CD4-positive, alpha-beta T cell (primary cell): ENCODE results near the gene DOK1. TPM values are rescaled to one million over a fixed set of nuclear protein-coding genes. Genes with fewer than 3 reads are reported as not detected.

Experiments used
- ATAC-seq: fragments of 200-7000 bp; cut with Tn5 transposase; one replicate; pipeline ENCODE4 v1.10.0; 2022; ENCODE audit warnings: mild to moderate bottlenecking; ENCODE audit not compliant: poor library complexity
- CTCF ChIA-PET: fragments of 350-600 bp; sonication (Branson Sonifier 250); formaldehyde crosslinking; loops from one replicate; lab custom pipeline; 2021; ENCODE audit warnings: antibody characterized with exemption, inconsistent platforms; lab: Charles Lee
- POLR2A ChIA-PET: fragments of 350-600 bp; sonication (Branson Sonifier 250); formaldehyde crosslinking; loops from one replicate; lab custom pipeline; 2021; ENCODE audit warnings: antibody characterized with exemption, inconsistent platforms; lab: Charles Lee
- DNase-seq, 14 experiments: peaks; one replicate each; pipeline ENCODE4 v3.0.0-alpha.2; 2013 to 2020; ENCODE audit warnings: mixed read lengths in 2 of 14
- H3K27ac ChIP-seq, 2 donors: one replicate each; pipeline versions ENCODE4 v1.5.1 to v1.7.0; 2013; ENCODE audit warnings: low read length in 2 of 2, low read depth in 1 of 2, mild to moderate bottlenecking in 1 of 2
- H3K27me3 ChIP-seq, 2 experiments: 1 replicate in 1 of 2; 2 replicates in 1 of 2; pipeline versions ENCODE4 v1.6.1 to v1.7.0; 2013; ENCODE audit warnings: low read length in 2 of 2, control low read depth in 1 of 2, mild to moderate bottlenecking in 1 of 2, moderate library complexity in 1 of 2; ENCODE audit not compliant: insufficient read depth in 2 of 2, control insufficient read depth in 1 of 2
- H3K36me3 ChIP-seq: one replicate; pipeline ENCODE4 v1.6.1; 2013; ENCODE audit warnings: low read length, control low read depth; ENCODE audit not compliant: insufficient read depth
- H3K4me1 ChIP-seq: one replicate; pipeline ENCODE4 v1.6.1; 2013; ENCODE audit warnings: low read length, control low read depth; ENCODE audit not compliant: insufficient read depth
- H3K4me3 ChIP-seq: one replicate; pipeline ENCODE4 v1.5.1; 2013; ENCODE audit warnings: mild to moderate bottlenecking, low read length, moderate library complexity
- H3K9me3 ChIP-seq, 2 experiments: 1 replicate in 1 of 2; 2 replicates in 1 of 2; pipeline versions ENCODE4 v1.6.1 to v1.7.0; 2013; ENCODE audit warnings: low read length in 2 of 2, mild to moderate bottlenecking in 2 of 2, control low read depth in 1 of 2, moderate library complexity in 1 of 2; ENCODE audit not compliant: control insufficient read depth in 1 of 2, insufficient read depth in 1 of 2
- H3K27ac Mint-ChIP-seq: one replicate; pipeline ENCODE4 v1.8.0; 2020; ENCODE audit warnings: mixed read lengths
- H3K27me3 Mint-ChIP-seq: one replicate; pipeline ENCODE4 v1.8.0; 2021; ENCODE audit warnings: mixed read lengths
- H3K36me3 Mint-ChIP-seq: one replicate; pipeline ENCODE4 v1.8.0; 2021; ENCODE audit warnings: low read depth, mixed read lengths
- H3K4me1 Mint-ChIP-seq: one replicate; pipeline ENCODE4 v1.8.0; 2021; ENCODE audit warnings: low read depth, mixed read lengths
- H3K4me3 Mint-ChIP-seq: one replicate; pipeline ENCODE4 v1.8.0; 2020; ENCODE audit warnings: mild to moderate bottlenecking, mixed read lengths
- H3K9me3 Mint-ChIP-seq: one replicate; pipeline ENCODE4 v1.8.0; 2020; ENCODE audit warnings: mixed read lengths
- intact Hi-C, 2 experiments: fragments of 100-400 bp; cut with DNase I in 1 of 2; cut with micrococcal nuclease in 1 of 2; formaldehyde crosslinking; loops; one replicate each; pipeline versions ENCODE4 v1.15.1 to v1.9.0; 2023 to 2025; cut with DNase I, micrococcal nuclease
- total RNA-seq, 174 experiments: library from RNA in 2 of 174; stranded (reverse) in 2 of 174; gene quantifications; one replicate each; pipeline ENCODE4 v1.2.3 and lab custom pipeline; 2021 to 2026
- TF ChIP-seq, protein P1 (sequence below): fragments of 200-600 bp; IDR thresholded peaks from one replicate; pipeline ENCODE4 v1.8.0; 2022; ENCODE audit warnings: antibody characterized with exemption, mild to moderate bottlenecking

Gene DOK1
- total RNA-seq, 2 experiments from 2014 or later = 3.4 to 6.0 TPM

DNA sequence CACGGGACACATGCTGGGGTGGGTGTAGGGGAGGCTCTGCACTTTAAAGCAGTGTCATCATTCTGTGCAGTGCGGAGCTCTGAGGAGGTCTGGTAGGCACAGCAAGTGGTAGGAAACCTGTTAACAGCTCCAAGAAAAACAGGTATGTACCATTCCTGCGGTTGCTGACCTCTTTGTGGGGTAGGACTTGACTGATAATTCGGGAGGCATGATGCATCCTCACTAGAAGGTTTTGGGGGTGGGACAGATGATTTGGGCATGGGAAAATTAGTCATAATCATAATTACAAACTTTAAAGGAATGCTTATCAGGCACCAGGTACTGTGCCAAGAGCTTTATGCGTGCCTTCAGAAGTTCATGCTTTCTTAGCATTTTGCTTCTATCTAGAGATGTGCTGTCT is 9.7 kb downstream of the DOK1 start:
- CTCF ChIA-PET = no interaction called here
- intact Hi-C loops = no loop called here
- POLR2A ChIA-PET = no interaction called here

DNA sequence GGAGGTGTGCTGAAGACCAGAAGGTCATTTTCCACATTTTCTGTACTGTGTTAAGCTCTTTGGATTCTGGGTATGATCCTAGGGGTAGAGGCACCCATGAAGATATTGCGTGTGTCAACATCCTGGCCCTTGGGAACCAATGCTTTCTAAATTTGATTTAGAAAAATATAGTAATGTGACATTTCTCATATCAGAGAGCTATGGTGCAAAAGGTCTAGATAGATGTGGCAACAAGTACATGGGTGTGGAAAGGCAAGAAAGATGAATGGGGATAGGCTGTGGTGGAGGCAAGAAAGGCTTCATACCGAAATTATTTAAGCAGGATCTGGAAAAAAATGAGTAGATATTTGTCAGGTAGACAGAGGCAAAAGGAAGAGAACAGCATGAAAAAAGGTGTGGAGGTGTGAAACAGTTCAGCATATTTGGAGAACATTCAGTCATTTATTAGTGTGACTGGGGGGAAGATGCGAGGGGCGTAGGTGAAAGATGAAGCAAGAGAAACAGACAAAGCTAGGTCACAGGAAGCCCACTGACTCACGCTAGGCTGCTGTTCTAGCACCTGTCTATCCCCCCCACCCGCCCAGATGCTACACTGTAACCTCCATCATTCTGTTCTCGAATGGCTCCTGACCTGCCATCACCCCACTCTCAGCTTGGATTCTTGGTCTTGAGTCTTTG is 11.7 kb downstream of the DOK1 start:
- H3K36me3 ChIP-seq = no peaks in the 10 kb centered on the region
- TF ChIP-seq, protein P1, sequence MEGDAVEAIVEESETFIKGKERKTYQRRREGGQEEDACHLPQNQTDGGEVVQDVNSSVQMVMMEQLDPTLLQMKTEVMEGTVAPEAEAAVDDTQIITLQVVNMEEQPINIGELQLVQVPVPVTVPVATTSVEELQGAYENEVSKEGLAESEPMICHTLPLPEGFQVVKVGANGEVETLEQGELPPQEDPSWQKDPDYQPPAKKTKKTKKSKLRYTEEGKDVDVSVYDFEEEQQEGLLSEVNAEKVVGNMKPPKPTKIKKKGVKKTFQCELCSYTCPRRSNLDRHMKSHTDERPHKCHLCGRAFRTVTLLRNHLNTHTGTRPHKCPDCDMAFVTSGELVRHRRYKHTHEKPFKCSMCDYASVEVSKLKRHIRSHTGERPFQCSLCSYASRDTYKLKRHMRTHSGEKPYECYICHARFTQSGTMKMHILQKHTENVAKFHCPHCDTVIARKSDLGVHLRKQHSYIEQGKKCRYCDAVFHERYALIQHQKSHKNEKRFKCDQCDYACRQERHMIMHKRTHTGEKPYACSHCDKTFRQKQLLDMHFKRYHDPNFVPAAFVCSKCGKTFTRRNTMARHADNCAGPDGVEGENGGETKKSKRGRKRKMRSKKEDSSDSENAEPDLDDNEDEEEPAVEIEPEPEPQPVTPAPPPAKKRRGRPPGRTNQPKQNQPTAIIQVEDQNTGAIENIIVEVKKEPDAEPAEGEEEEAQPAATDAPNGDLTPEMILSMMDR = no peak
- intact Hi-C loops = no loop called here
- no peak overlapping the region for H3K27ac Mint-ChIP-seq
- ATAC-seq (no peak), DNase-seq (no peak)
- H3K27me3 Mint-ChIP-seq = peaks cover 51% of the 10 kb centered on the region
- ChIA-PET CTCF (no interaction called here), POLR2A (interaction anchor here (0.7 kb wide), 1 partner anchor 241 kb away, joined by 4 read pairs; no protein-coding TSS in a partner anchor)
- H3K9me3 ChIP-seq = no peaks in the 10 kb centered on the region
- H3K27me3 ChIP-seq = peaks cover 0 to 4% of the 10 kb centered on the region in 2 experiments
- no peaks in the 10 kb centered on the region for H3K9me3 Mint-ChIP-seq
- H3K4me3 Mint-ChIP-seq = no peak overlapping the region
- no peak overlapping the region for H3K27ac ChIP-seq
- H3K4me1 ChIP-seq = no peaks in the 10 kb centered on the region
- H3K4me1 Mint-ChIP-seq = no peaks in the 10 kb centered on the region
- H3K4me3 ChIP-seq = no peak overlapping the region
- no peaks in the 10 kb centered on the region for H3K36me3 Mint-ChIP-seq

More for the DNA sequence above, 9.7 kb downstream of the DOK1 start:
- Histone ChIP-seq H3K4me1 (no peaks in the 10 kb centered on the region), H3K36me3 (no peaks in the 10 kb centered on the region), H3K4me3 (no peak overlapping the region), H3K27ac (no peak overlapping the region), H3K27me3 (peaks cover 0 to 4% of the 10 kb centered on the region in 2 experiments), H3K9me3 (no peaks in the 10 kb centered on the region)
- TF ChIP-seq, protein P1 = no peak
- no peak overlapping the region for H3K27ac Mint-ChIP-seq
- H3K4me3 Mint-ChIP-seq = no peak overlapping the region
- H3K9me3 Mint-ChIP-seq = no peaks in the 10 kb centered on the region
- H3K27me3 Mint-ChIP-seq = peaks cover 58% of the 10 kb centered on the region
- no peaks in the 10 kb centered on the region for H3K4me1 Mint-ChIP-seq
- no peaks in the 10 kb centered on the region for H3K36me3 Mint-ChIP-seq
- DNase-seq (no peak), ATAC-seq (no peak)

DNA sequence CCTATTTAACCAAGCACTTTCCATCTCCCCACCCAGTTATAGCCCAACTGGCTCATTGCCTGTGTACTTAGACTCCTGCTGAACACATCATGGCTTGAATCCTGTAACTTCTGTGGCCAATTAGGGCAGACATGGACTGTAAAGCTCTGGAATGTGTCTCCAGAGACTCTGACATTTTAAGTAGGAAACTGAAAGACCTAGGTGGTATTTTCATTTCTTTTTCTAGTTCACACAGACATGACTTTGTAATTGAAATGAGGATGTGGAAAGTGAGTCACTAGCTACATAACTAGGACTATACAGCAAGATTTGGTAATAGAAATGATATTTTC is 12.2 kb downstream of the DOK1 start:
- ATAC-seq = no peak
- no peak overlapping the region for H3K4me3 ChIP-seq
- POLR2A ChIA-PET = interaction anchor here (0.7 to 1.5 kb wide), 2 partner anchors 9 to 241 kb away, joined by 4 to 5 read pairs; no protein-coding TSS in a partner anchor
- intact Hi-C loops = no loop called here
- Mint-ChIP-seq H3K27ac (no peak overlapping the region), H3K36me3 (no peaks in the 10 kb centered on the region), H3K4me3 (no peak overlapping the region), H3K27me3 (peaks cover 46% of the 10 kb centered on the region), H3K4me1 (no peaks in the 10 kb centered on the region), H3K9me3 (no peaks in the 10 kb centered on the region)
- DNase-seq = no peak
- CTCF ChIA-PET = no interaction called here
- H3K9me3 ChIP-seq = no peaks in the 10 kb centered on the region
- TF ChIP-seq, protein P1 = no peak
- H3K27ac ChIP-seq = no peak overlapping the region
- H3K4me1 ChIP-seq = no peaks in the 10 kb centered on the region
- H3K27me3 ChIP-seq = peaks cover 0 to 4% of the 10 kb centered on the region in 2 experiments
- H3K36me3 ChIP-seq = no peaks in the 10 kb centered on the region
